ENCODE results near the gene ITGB2. TPM values are rescaled to one million over a fixed set of nuclear protein-coding genes. Genes with fewer than 3 reads are reported as not detected.

ITGB2 gene
- total and polyA plus RNA-seq, 11 donors, result 6.1 to 253 (median 20.6) TPM

GRCh38 chr21:44845418-44846223 is 75.1 kb downstream of the ITGB2 start:
- Histone ChIP-seq H3K36me3 (peaks cover 0 to 26% (median 22%) of the 10 kb centered on the region in 9 donors), H3K9me3 (no peaks in the 10 kb centered on the region), H3K27me3 (no peaks in the 10 kb centered on the region), H3K4me3 (peak overlapping the region in 10 of 12 donors; percentile 10 to 58 (median 48)), H3K27ac (peak overlapping the region in 10 of 12 donors; percentile 12 to 63 (median 46)), H3K4me1 (peaks cover 0 to 35% (median 22%) of the 10 kb centered on the region in 12 donors)
- intact Hi-C loops (cut with DNase I), result loop anchor here in 2 of 10 donors (1.0 to 5.0 kb wide), 3 partner anchors 27 to 44 kb away; partner anchors contain the start of genes PTTG1IP (in 1 of the 2) and UBE2G2 (in 1 of the 2)
- 6 to 13% (median 8%) methylated on average over 20 to 34 of the region's 34 CpGs for WGBS, 4 donors
- ATAC-seq, result peak; percentile 48 to 88 (median 76)
- no peak for TF ChIP-seq POLR2A (IDR thresholded peaks at IDR 0.05)
- TF ChIP-seq CTCF (IDR thresholded peaks at IDR 0.05), result peak in 8 of 12 donors; percentile 21 to 53 (median 40)
- DNase-seq, result peak; percentile 74 to 89 (median 81)

- Histone ChIP-seq H3K9me3 (no peaks in the 10 kb centered on the region), H3K4me1 (peaks cover 0 to 28% (median 22%) of the 10 kb centered on the region in 12 donors), H3K36me3 (peaks cover 0 to 12% (median 8%) of the 10 kb centered on the region in 9 donors), H3K4me3 (no peak overlapping the region), H3K27me3 (no peaks in the 10 kb centered on the region), H3K27ac (no peak overlapping the region)
- WGBS, 4 donors, result 45 to 67% (median 63%) methylated on average over 16 of the region's 16 CpGs
- no peak for TF ChIP-seq POLR2A (IDR thresholded peaks at IDR 0.05)
- no peak for TF ChIP-seq CTCF (IDR thresholded peaks at IDR 0.05)
- DNase-seq, result no peak
- ATAC-seq, result no peak
- intact Hi-C loops (cut with DNase I), result no loop called here
These were observed 76.4 kb downstream of the ITGB2 start for GRCh38 chr21:44844256-44844655.

GRCh38 chr21:44842721-44843445 is 77.8 kb downstream of the ITGB2 start:
- no peaks in the 10 kb centered on the region for H3K9me3 ChIP-seq
- 79 to 85% (median 84%) methylated on average over 23 of the region's 23 CpGs for WGBS, 4 donors
- ATAC-seq (no peak), DNase-seq (no peak)
- no peak overlapping the region for H3K27ac ChIP-seq
- H3K4me3 ChIP-seq, result no peak overlapping the region
- peaks cover 0 to 27% (median 22%) of the 10 kb centered on the region in 12 donors for H3K4me1 ChIP-seq
- TF ChIP-seq POLR2A (IDR thresholded peaks at IDR 0.05), result no peak
- no peak for TF ChIP-seq CTCF (IDR thresholded peaks at IDR 0.05)
- no peaks in the 10 kb centered on the region for H3K36me3 ChIP-seq
- H3K27me3 ChIP-seq, result no peaks in the 10 kb centered on the region
- intact Hi-C loops (cut with DNase I), result loop anchor here in 1 of 10 donors (2.0 kb wide), 1 partner anchor 24 kb away; the partner anchor contains the start of gene SUMO3

GRCh38 chr21:44842087-44842486 is 78.6 kb downstream of the ITGB2 start:
- intact Hi-C loops (cut with DNase I), result loop anchor here in 1 of 10 donors (2.0 kb wide), 1 partner anchor 23 kb away; the partner anchor contains the start of gene SUMO3

More at GRCh38 chr21:44842087-44842486, 78.6 kb downstream of the ITGB2 start:
- no peak for TF ChIP-seq POLR2A (IDR thresholded peaks at IDR 0.05)
- no peak for TF ChIP-seq CTCF (IDR thresholded peaks at IDR 0.05)
- Histone ChIP-seq H3K9me3 (no peaks in the 10 kb centered on the region), H3K27ac (no peak overlapping the region), H3K4me1 (peaks cover 0 to 21% (median 19%) of the 10 kb centered on the region in 12 donors), H3K36me3 (no peaks in the 10 kb centered on the region), H3K4me3 (no peak overlapping the region), H3K27me3 (no peaks in the 10 kb centered on the region)
- WGBS, 4 donors, result 82 to 87% (median 84%) methylated on average over 10 of the region's 10 CpGs
- ATAC-seq, result no peak
- DNase-seq, result no peak

Data from heart left ventricle (tissue), 16 donors.